Raji (cell line): Measurements from ENCODE around the gene LMTK2.

Source experiments
- POLR2A ChIP-seq: IDR thresholded peaks from 2 replicates; pipeline ENCODE4 v1.6.1; 2011; ENCODE audit warnings: low read depth, low read length, control low read depth; ENCODE audit not compliant: insufficient read depth

LMTK2 gene

DNA sequence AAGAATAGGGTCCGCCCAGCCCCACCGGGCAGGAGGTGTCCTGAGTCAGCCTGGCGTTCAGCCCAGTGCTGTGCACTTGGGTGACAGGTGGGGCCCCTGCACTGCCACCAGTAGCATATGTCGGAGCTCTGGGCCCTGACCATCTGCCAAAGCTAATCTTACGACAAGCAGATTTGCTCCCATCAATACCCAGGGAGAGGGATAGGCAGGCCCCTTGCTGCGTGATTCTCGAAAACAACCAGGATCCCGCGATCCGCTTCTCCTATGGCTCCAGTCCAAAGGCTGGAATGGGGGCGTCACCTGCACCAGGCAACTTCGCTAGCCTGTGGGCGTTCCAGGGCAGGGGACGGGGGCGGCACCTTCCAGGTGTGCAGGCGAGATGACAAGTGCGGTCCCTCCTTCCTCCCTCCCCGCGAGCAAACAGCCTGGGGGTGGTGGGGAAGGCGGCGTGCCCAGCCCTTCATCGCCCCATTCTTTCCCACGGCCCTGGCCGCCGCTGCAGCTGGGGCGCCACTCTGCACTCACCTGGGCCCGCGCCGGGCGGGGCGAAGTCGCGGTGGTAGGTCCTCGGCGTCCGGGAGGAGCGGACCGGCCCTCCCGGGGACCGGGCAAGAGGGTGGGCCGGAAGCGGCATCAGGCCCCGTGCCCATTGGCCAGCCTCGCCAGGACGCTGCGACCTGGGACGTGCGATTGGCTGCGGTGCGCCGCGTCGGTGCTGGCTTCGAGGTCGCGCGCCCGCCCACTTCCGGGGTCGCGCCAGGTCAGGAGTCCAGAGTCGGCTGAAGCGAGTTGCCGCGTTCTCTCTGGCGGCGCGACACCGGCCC, 145.2 kb downstream of the LMTK2 start, which contains the start of gene TECPR1:
TSS of gene TECPR1 (minus strand) at position 632 of the 824 bp plus-strand sequence. CDS start 6,086 bp downstream, outside the sequence.
- peak; percentile 56; the same call in 1 of the 2 replicates for TF ChIP-seq POLR2A

DNA sequence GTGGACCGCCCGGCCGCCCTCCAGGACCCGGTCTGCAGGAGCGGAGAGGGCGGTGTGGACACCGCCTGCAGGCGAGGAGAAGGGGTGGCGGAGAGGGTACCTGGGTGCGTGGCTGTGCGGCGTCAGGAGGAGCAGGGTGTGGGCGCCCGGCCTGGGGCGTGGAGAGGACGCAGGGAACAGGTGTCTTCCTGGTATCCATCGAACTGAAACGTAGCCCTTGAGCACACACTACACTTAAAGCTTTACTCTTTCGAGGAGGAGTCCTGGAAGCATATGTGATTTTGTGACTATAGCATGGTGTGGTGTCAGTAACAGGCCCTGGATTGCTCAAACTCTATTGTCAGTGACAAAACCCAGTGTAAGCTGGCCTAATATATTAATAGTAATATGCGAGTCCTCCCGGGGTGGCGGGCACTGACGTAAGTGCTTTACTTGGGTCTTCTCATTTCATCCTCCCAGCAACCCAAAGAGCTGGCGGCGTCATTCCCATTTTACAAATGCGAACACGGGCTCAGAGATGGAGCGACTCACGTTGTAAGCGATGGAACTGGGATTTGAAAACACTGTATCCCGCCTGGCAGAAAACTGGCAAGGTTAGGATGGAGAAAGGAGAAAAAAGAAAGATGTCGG, 145.9 kb downstream of the LMTK2 start:
- no peak for TF ChIP-seq POLR2A

DNA sequence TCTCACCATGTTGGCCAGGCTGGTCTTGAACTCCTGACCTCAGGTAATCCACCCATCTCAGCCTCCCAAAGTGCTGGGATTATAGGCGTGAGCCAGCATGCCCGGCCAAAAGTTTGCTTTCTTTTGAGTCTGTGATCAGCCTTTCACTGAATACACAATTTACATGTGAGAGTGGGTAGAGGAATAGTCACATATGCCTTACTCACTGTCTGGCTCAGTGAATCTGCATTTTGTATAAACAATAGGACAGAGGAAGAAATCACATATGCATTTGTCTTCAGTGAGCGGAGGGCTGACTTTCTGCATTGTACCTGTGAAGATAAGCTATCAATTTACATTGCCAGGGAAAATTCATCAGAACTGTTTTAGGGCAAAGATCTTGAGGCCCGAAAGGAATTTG, 147.9 kb downstream of the LMTK2 start:
- TF ChIP-seq POLR2A = no peak

DNA sequence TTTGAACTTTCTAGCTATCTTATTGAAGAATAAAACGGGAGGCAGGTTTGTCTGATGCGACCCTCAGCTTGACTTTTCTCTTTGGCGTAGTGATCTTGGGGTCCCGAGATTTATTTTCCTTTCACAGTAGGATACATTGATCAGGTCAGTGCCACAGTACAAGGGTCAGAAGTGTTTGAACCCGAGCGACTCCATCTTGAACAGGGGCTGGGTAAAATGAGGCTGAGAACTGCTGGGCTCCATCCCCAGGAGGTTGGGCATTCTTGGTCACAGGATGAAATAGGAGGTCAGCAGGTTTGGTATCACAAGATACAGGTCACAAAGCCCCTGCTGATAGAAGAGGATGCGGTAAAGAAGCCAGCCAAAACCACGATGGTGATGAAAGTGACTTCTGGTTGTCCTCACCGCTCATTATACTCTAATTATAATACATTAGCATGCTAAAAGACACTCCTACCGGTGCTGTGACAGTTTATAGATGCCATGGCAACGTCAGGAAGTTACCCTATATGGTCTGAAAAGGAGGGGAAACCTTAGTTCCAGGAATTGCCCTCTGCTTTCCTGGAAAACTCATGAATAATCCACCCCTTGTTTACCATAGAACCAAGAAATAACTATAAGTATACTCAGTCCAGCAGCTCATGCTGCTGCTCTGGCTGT, 148.4 kb downstream of the LMTK2 start:
- no peak for TF ChIP-seq POLR2A

DNA sequence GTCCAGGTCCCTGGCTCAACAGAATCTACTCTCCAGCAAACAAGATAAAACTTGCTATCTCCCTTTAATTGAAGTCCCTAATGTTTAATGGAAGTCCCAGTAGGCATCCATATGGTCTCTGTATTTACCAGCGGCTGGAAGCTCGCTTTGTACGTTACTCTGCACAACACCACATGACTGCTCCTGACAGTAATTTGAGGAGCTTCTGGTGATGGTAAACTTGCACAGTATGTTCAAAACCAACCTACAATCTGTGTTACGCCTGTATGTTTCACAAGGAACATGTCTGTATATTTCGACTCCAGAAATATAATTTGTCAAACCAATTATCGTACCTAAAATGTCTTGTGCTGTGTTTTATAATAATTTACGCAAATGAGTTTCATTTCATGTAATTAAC, 149.8 kb downstream of the LMTK2 start:
- no peak for TF ChIP-seq POLR2A

DNA sequence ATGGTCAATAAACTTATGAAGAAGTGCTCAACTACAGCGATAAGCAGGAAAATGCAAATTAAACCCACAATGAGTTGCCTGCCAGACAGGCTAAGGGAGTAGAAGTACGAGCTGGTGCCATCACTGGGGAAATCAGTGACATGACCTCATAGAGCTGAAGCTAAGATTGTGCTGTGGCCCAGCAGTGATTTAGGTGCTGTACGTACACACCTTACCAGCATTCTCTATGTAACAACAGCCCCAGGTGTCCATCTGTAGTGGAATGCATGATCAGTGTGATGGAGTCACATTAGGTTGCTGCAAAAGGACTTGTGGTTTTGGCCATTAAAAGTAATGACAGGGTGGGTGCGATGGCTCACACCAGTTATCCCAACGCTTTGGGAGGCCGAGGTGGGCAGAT, 151.0 kb downstream of the LMTK2 start:
- no peak for TF ChIP-seq POLR2A
